HG03045 (cell line): ENCODE data around the gene PPP2R5C.

ENCODE experiments used
- ATAC-seq: cut with Tn5 transposase; IDR thresholded peaks from one replicate; pipeline ENCODE4 v1.9.1; 2021; ENCODE audit warnings: mild to moderate bottlenecking, moderate library complexity; ENCODE audit not compliant: unreplicated experiment

The PPP2R5C gene

GRCh38 chr14:101909371-101910096 lies 148.0 kb downstream of the PPP2R5C start:
- no peak for ATAC-seq

GRCh38 chr14:101912841-101913240 lies 151.3 kb downstream of the PPP2R5C start:
- ATAC-seq, result no peak

DNA sequence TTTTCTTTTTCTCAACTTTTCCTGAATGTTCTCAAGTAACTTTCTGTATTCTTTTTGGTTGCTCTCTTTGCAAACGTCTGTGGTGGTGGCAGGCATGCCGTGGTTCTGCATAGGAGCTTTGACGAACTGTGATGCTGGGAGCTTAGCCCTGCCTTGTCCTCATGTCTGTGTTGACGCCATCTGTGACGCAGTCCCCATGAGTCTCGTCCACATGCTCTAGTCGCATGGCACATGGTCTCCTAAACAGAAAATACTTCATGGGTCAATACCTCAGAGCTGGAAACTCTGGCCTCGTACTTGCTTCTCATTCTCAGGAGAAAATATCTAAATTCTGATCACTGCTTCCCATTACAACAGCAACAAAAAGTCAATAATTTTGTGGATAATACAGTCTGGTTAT lies 152.6 kb downstream of the PPP2R5C start:
- no peak for ATAC-seq

DNA sequence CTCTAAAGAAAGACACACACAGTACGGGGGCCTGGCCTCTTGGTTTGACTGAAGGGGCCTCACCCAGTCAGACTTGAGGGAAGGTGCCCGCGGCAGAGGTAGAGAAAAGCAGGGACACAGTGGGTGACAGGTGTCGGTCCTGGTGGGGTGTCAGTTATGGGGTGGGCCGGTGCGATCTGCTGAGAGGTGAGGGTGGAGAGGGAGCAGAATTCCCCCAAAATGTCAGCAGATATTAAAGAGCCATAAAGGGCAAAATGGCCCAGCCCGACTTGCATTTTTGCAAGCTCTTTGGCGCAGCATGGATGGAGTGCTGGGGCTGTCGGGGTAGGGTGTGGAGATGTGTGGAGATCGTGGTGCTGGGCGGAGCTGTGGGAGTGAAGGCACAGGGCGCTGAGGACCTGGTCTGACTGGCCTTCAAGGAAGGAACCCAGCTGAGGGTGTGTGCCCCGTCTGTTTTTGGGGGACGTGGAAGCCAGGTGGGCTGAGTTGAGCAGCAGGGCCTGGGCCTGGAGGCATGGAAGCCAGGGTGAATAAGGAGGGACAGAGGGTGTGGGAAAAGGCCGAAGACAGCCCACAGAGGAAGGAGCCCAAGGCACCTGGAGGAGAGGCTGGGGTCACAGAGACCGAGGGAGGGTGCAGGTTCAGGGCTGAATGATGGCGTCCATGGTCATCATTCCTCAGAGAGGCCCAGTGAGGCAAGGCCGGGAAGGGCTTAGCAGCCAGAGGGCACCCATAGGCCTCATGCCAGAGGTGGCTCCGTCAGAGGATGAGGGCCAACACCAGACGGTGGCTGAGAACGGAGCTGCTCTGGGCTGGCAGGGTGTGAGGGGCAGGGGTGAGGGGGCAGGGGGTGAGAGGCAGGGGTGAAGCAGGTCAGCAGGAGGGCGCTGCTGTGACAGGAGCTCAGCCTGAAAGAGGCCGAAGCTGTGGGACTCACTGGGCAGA lies 154.6 kb downstream of the PPP2R5C start:
- ATAC-seq, result no peak

- ATAC-seq, result no peak
Measured at GRCh38 chr14:101916816-101917412, 155.4 kb downstream of the PPP2R5C start.

DNA sequence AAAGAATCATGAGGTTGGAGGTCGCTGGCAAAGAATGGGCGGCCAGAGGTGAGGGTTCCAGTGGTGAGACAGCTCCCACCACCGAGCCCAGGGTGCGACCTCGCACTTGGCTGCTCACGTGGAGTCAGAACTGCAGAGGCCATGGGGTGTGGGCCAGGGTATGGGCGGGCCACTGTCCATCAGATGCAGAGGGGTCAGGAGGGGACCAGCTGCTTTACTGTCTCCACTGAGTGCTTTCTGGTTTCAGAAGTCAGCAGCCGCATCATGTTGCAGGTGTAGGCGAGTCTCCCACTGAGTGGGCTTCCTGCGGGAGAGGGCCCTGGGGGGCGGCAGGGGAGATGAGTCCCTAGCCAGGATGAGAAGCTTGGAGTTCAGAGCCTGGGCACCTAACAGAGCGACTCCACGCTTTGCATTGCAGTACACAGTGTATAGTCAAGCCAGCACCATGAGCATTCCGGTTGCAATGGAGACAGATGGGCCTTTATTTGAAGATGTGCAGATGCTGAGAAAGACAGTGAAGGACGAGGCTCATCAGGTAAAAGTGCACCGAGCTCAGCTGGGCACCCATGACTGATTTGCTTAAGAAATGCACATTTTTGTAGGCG lies 156.0 kb downstream of the PPP2R5C start:
- no peak for ATAC-seq

DNA sequence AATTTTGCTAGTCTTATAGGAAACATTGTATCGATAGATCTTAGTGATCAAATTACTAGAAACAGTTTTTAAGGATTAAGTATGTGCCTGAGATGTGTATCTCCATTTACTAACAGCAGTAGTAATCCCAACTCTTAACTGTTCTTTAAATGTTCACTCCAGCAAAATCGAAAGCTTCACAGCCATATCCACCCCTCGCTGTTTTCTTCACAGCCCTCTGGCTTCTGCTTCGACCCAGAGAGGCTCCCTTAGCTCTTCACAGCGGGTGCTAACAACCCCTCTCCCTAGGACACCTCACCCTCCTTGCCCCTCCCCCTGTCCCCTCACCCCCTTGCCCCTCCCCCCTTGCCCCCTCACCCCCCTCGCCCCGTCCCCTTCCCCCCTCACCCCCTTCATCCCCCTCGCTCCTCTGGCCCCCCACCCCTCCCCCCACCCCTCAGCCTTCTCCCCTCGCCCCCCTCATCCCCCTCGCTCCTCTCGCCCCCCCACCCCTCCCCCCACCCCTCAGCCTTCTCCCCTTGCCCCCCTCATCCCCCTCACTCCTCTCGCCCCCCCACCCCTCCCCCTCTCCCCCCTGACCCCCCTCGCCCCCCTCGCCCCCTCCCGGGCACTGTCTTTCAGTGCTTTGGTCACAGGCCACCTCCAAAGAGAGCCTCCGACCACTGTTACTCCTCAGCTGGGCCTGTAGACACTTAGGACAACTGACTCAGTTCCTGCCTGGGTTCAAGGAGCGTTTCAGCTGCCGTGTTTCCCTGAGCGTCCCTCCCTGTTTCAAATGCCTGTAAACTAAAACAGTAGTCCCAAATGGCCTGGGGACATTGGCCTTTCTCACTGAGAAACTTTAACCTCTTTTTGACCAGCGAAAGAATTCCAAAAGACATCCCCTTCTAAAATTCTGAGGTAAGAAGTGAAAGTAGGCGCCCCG lies 156.8 kb downstream of the PPP2R5C start:
- ATAC-seq, result no peak

DNA sequence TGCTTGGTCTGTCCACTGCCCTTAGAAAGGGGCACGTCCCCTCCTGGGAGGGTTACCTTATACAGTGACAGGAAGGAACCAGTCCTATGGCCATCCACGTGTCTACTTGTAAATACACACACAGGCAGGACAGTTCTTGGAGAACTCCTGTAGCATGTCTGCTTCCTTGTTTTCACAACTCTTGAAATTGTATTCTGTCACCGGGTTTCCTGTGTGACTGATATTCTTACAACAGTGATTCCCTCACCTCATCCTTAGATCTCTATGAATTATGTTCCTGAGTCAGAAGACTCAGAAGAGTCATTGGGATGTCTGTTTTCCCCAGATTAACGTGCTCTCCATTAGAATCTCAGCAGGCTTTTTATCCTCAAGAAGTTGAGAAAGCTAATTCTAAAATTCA lies 158.8 kb downstream of the PPP2R5C start:
- no peak for ATAC-seq

DNA sequence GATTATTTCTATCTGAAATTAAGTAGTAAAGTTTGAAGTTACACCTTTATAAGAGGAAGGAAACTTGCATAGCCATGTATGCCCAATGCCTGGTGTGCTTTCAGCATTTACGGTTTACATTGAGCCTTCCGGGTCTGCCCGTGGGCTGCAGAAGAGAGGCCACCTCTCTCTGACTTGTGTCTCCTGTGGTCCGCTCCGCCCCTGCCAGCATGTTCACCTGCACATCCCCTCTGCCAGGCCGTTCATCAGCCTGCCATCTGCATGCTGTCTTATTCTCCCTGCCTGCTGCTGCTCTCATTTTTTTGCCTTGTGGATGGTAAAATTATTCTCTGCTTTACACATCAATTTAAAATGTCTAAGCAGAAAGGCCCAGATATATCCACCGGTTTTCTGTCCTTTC lies 161.4 kb downstream of the PPP2R5C start:
- ATAC-seq, result no peak

- ATAC-seq, result no peak
Measured at GRCh38 chr14:101925152-101925551, 163.6 kb downstream of the PPP2R5C start.

- ATAC-seq, result no peak
Measured at GRCh38 chr14:101926085-101926484, 164.6 kb downstream of the PPP2R5C start.

GRCh38 chr14:101926620-101927019 lies 165.1 kb downstream of the PPP2R5C start:
- ATAC-seq, result no peak

- ATAC-seq, result no peak
Measured at GRCh38 chr14:101927859-101928258, 166.3 kb downstream of the PPP2R5C start.

DNA sequence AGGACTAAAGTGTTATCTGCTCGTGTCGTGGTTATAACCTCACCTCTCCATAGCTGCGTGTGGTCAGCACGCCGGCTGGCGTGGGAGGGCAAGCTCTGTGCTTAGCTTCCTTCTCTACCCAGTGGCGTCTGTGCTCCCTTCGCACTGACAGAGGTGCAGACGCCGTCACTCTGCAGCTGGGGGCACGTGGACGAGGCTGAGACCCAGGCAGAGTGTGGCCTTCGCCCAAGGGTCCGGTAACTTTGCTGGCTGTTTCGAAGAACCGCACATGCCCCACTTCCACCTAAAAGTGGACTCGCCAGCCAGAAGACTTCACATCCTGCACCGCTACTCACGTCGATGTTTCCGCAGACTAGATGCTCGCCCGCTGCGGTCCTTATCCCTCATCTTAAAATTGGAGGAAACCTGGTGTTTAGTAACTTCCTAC lies 166.9 kb downstream of the PPP2R5C start:
- no peak for ATAC-seq

- ATAC-seq, result no peak
Measured at GRCh38 chr14:101929096-101929495, 167.6 kb downstream of the PPP2R5C start.

GRCh38 chr14:101929946-101930345 lies 168.4 kb downstream of the PPP2R5C start:
- ATAC-seq, result no peak

GRCh38 chr14:101932673-101933072 lies 171.2 kb downstream of the PPP2R5C start:
- ATAC-seq, result no peak

DNA sequence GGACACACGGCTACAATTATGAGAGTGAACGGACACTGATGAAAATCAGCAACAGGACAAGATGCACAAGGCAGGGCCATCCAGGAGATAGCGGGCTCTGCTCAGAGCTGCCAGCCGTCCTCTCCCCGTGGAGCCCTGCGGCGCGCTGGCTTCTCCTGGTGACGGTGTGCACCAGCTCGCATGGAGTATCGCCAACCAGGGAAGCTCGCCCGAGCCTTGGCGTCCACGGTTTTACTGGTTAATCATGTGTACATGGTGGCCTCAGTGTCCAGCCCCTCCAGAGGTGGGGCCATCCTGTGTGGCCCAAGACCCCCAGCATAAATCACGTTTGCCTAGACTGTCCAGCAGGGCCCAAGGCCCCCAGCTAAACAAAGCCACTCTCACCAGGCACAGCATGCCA lies 171.7 kb downstream of the PPP2R5C start:
- no peak for ATAC-seq

DNA sequence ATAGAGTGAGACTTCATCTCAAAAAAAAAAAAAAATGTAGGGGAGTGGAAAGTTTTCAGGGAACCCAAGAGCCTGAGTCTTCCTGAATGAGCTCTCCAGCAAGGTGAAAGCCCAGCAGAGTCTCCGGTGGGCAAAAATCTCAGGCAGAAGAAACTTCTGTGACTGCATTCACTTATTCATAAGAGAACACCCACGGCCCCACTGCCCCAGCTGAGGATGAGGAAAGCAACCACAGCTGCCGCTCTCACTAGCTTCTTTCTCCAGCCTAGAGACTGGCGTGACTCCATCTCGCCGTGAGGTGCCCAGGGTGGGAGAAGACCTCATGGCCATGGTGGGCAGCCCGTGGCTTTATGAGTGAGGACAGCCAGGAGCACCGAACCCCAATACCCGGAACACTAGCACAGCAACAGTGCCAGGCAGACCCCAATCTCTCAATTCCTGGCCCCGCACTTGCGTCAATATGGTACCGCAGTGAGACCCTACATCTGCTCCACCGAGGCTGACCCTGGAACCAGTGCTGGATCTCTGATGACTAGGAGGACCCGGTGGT lies 173.2 kb downstream of the PPP2R5C start:
- no peak for ATAC-seq
